GM12878 (cell line): ENCODE results near the gene DNAJC5. TPM values are rescaled to one million over a fixed set of nuclear protein-coding genes. Genes with fewer than 3 reads are reported as not detected.
A peak's percentile ranks its signal among the peaks of the same experiment; 100 is the strongest.

Experiments used
- ASH2L ChIP-seq: fragments of 300-600, 200-600 bp; sonication (generic); IDR thresholded peaks from 2 replicates; pipeline ENCODE4 v1.6.1; 2017; ENCODE audit warnings: low read depth, mild to moderate bottlenecking, borderline replicate concordance
- BCLAF1 ChIP-seq: fragments of 450-650 bp; IDR thresholded peaks from 2 replicates; pipeline ENCODE4 v1.6.1; 2017; ENCODE audit warnings: antibody characterized with exemption, mild to moderate bottlenecking, moderate library complexity
- CREM ChIP-seq: IDR thresholded peaks from 2 replicates; pipeline ENCODE4 v1.6.1; 2014; ENCODE audit warnings: antibody characterized with exemption, low read depth
- E2F8 ChIP-seq: fragments of 450-650 bp; IDR thresholded peaks from 2 replicates; pipeline ENCODE4 v1.6.1; 2018; ENCODE audit warnings: mild to moderate bottlenecking, low read depth, moderate library complexity; ENCODE audit not compliant: partially characterized antibody
- IKZF2 ChIP-seq, 2 experiments: fragments of 450-650 bp; IDR thresholded peaks; 2 replicates each; pipeline ENCODE4 v1.6.1; 2017; ENCODE audit warnings: mild to moderate bottlenecking in 2 of 2, moderate library complexity in 2 of 2
- KAT2A ChIP-seq: conservative IDR thresholded peaks from 2 replicates; pipeline ENCODE4 v1.6.1; 2011; ENCODE audit warnings: low read depth, low read length; ENCODE audit not compliant: control insufficient read depth
- NR2F1 ChIP-seq: fragments of 450-650 bp; conservative IDR thresholded peaks from 2 replicates; pipeline ENCODE4 v1.6.1; 2017; ENCODE audit warnings: mild to moderate bottlenecking
- SRF ChIP-seq, 2 experiments: IDR thresholded peaks; 2 replicates each; pipeline ENCODE4 v1.6.1; 2011; ENCODE audit warnings: low read depth in 2 of 2, low read length in 2 of 2, mild to moderate bottlenecking in 1 of 2, moderate library complexity in 1 of 2
- STAT3 ChIP-seq: IDR thresholded peaks from 2 replicates; pipeline ENCODE4 v1.6.1; 2011; ENCODE audit warnings: low read depth, low read length, improper control_type of control experiment
- TARDBP ChIP-seq: IDR thresholded peaks from 2 replicates; pipeline ENCODE4 v1.6.1; 2016; ENCODE audit warnings: borderline replicate concordance
- TBL1XR1 ChIP-seq: IDR thresholded peaks from 2 replicates; pipeline ENCODE4 v1.6.1; 2012; ENCODE audit warnings: low read depth, low read length, improper control_type of control experiment
- USF2 ChIP-seq: IDR thresholded peaks from 2 replicates; pipeline ENCODE4 v1.6.1; 2011; ENCODE audit warnings: low read depth, low read length, improper control_type of control experiment, borderline replicate concordance
- ZBTB4 ChIP-seq: fragments of 450-650 bp; formaldehyde crosslinking; IDR thresholded peaks from 2 replicates; pipeline ENCODE4 v1.4.0; 2022; ENCODE audit warnings: mild to moderate bottlenecking, moderate library complexity
- ZNF384 ChIP-seq: IDR thresholded peaks from 2 replicates; pipeline ENCODE4 v1.6.1; 2012; ENCODE audit warnings: low read depth, mild to moderate bottlenecking, low read length, improper control_type of control experiment, borderline replicate concordance
- polyA plus RNA-seq, 11 experiments: library from polyadenylated mRNA; depleted of rRNA in 4 of 11; unstranded in 6 of 11; stranded (reverse) in 5 of 11; fragments of >200 nt; fragmentation: Nextera tagmentation in 4 of 11; fragmentation: Illumina TruSeq in 1 of 11; extraction: Ambion mirVana in 4 of 11; extraction: Trizol in 1 of 11; gene quantifications; 1 replicate in 1 of 11; 2 replicates in 10 of 11; pipeline versions ENCODE4 v1.2.1 to v1.2.3, GENCODE V29; 2011 to 2016; ENCODE audit warnings: inconsistent platforms in 2 of 11, missing spikeins in 2 of 11, low read depth in 1 of 11
- total RNA-seq, 4 experiments: library from RNA; depleted of rRNA in 3 of 4; stranded (reverse); fragments of >200 nt in 3 of 4; fragmentation: Illumina TruSeq in 1 of 4; extraction: Trizol in 1 of 4; gene quantifications; 2 replicates each; pipeline versions ENCODE4 v1.2.1 to v1.2.3, GENCODE V29; 2013 to 2021

The DNAJC5 gene
- total and polyA plus RNA-seq, 10 of the 15 experiments (the other 5 are each of a cell fraction or from before 2014, with no cell fraction given), result 0.69 to 36.8 (median 17.0) TPM

GRCh38 chr20:63980806-63981728 is 86.1 kb downstream of the DNAJC5 start, which contains the start of gene PRPF6 (continued):
- no peak for TF ChIP-seq ZBTB4 (CRISPR knock-in tag)
- no peak for TF ChIP-seq BCLAF1
- TF ChIP-seq ASH2L, result 0 out of 2 replicates have a peak, but pooled peaks have one; percentile 41
- no peak for TF ChIP-seq IKZF2 (IDR thresholded peaks at IDR 0.05)
- no peak for TF ChIP-seq ZNF384
- no peak for TF ChIP-seq NR2F1
- no peak for TF ChIP-seq STAT3
- TF ChIP-seq TARDBP, result peak; percentile 71; the same call in 1 of the 2 replicates
- TF ChIP-seq TBL1XR1, result peak; percentile 85
- TF ChIP-seq CREM, result peak; percentile 99
- peak; percentile 66 for TF ChIP-seq E2F8
- TF ChIP-seq SRF (IDR thresholded peaks at IDR 0.05; ENCODE audit: low read depth in 2 of 2, low read length in 2 of 2), result peak; percentile 9 to 66; a peak in 1 of 4 replicates
- no peak for TF ChIP-seq KAT2A
- TF ChIP-seq USF2, result no peak
